Measurements from ENCODE around the gene PTPRK. TPM values are rescaled to one million over a fixed set of nuclear protein-coding genes. Genes with fewer than 3 reads are reported as not detected.

The PTPRK gene
- polyA plus RNA-seq, 1 donor (not counting 4 experiments of a cell fraction or from before 2014, with no cell fraction given): 52.7 TPM

DNA sequence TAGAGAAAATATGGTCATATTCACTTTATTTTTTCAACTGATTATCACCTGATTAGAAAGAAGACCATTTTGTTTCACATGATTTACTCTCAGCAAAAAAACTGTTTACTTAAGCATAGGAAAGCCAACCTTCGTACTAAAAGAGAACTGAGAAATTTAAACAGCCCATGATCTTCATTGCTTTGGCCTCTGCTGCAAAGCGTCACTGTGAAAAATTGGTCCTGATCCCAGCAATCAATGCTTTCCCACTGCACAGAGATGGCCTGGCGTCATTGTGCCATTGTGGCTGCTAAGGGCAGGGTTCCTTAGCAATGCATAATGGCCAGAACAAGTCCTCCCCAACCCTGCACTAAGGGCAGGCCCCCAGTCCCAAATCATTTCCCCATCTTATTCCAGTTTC lies 599.6 kb downstream of the PTPRK start:
- no peak for TF ChIP-seq EZH2 (IDR thresholded peaks at IDR 0.05; ENCODE audit: low read length)
- TF ChIP-seq, protein P1, sequence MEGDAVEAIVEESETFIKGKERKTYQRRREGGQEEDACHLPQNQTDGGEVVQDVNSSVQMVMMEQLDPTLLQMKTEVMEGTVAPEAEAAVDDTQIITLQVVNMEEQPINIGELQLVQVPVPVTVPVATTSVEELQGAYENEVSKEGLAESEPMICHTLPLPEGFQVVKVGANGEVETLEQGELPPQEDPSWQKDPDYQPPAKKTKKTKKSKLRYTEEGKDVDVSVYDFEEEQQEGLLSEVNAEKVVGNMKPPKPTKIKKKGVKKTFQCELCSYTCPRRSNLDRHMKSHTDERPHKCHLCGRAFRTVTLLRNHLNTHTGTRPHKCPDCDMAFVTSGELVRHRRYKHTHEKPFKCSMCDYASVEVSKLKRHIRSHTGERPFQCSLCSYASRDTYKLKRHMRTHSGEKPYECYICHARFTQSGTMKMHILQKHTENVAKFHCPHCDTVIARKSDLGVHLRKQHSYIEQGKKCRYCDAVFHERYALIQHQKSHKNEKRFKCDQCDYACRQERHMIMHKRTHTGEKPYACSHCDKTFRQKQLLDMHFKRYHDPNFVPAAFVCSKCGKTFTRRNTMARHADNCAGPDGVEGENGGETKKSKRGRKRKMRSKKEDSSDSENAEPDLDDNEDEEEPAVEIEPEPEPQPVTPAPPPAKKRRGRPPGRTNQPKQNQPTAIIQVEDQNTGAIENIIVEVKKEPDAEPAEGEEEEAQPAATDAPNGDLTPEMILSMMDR (optimal IDR thresholded peaks at IDR 0.05 in 1 of 3, IDR thresholded peaks at IDR 0.05 in 1 of 3, conservative IDR thresholded peaks at IDR 0.05 in 1 of 3; ENCODE audit: extremely low read depth in 1 of 3, insufficient read depth in 2 of 3, low read length in 3 of 3): no peak
- FAIRE-seq: no peak
- dilution Hi-C loops (cut with MboI; ENCODE audit: extremely low pct_ligation_motif_present, low sequenced_read_pairs): no loop called here
- H4K20me1 ChIP-seq (ENCODE audit: control insufficient read depth, extremely low read depth, insufficient read depth, low read length): no peaks in the 10 kb centered on the region
- no peak overlapping the region for H3K4me3 ChIP-seq (ENCODE audit: control insufficient read depth in 2 of 3, extremely low read depth in 1 of 3, insufficient read depth in 2 of 3, low read depth in 1 of 3, low read length in 3 of 3)
- no peaks in the 10 kb centered on the region for H3K9me1 ChIP-seq (ENCODE audit: control insufficient read depth, extremely low read depth, insufficient read depth, low read length)
- H3K79me2 ChIP-seq (ENCODE audit: control insufficient read depth, insufficient read depth, low read length): no peaks in the 10 kb centered on the region
- peaks cover 4% of the 10 kb centered on the region for H3K4me1 ChIP-seq (ENCODE audit: control insufficient read depth, extremely low read depth, insufficient read depth, low read length)
- no peak overlapping the region for H3K27ac ChIP-seq (ENCODE audit: control insufficient read depth, insufficient read depth, low read length)
- H3K4me2 ChIP-seq (ENCODE audit: control insufficient read depth, extremely low read depth, insufficient read depth, low read depth, low read length): no peak overlapping the region
- DNase-seq (ENCODE audit: low read depth, low spot score): no peak
- no peak overlapping the region for H2AFZ ChIP-seq (ENCODE audit: control insufficient read depth, low read length)
- no peaks in the 10 kb centered on the region for H3K36me3 ChIP-seq (ENCODE audit: control insufficient read depth in 2 of 2, extremely low read depth in 1 of 2, insufficient read depth in 2 of 2, low read length in 2 of 2)
- H3K27me3 ChIP-seq (ENCODE audit: control insufficient read depth, extremely low read depth, insufficient read depth, low read length): no peaks in the 10 kb centered on the region
- H3K9ac ChIP-seq (ENCODE audit: control insufficient read depth, extremely low read depth, insufficient read depth, low read length): no peak overlapping the region
- H3K9me3 ChIP-seq (ENCODE audit: control insufficient read depth, low read depth, low read length): no peaks in the 10 kb centered on the region

Measured in keratinocyte (primary cell).